Measurements from ENCODE around the gene BHLHA15.

- TF ChIP-seq ZNF274 (IDR thresholded peaks at IDR 0.05; ENCODE audit: low read length) (no peak), ZNF274 (tag by site-specific recombination; IDR thresholded peaks at IDR 0.05; ENCODE audit: borderline replicate concordance) (no peak), ZNF350 (tag by site-specific recombination; IDR thresholded peaks at IDR 0.05) (no peak), ZNF639 (tag by site-specific recombination; IDR thresholded peaks at IDR 0.05) (no peak), ZNF37A (tag by site-specific recombination; IDR thresholded peaks at IDR 0.05) (no peak)
Observed at GRCh38 chr7:98233219-98234070, 22.2 kb downstream of the BHLHA15 start.

Data from HEK293 (cell line).